GM04504 (cell line): ENCODE results near the gene RASL11A.
"Not testable (repeated sequence)": the region's sequence is repeated elsewhere in the genome, so short reads cannot be mapped to it uniquely, and the experiment has no call there.

Experiments
- DNase-seq: peaks from one replicate; pipeline ENCODE4 v3.0.0-alpha.2; 2012; ENCODE audit warnings: low read depth

The RASL11A gene

GRCh38 chr13:27269114-27269665 is 1.4 kb upstream of the RASL11A start:
- no peak for DNase-seq

DNA sequence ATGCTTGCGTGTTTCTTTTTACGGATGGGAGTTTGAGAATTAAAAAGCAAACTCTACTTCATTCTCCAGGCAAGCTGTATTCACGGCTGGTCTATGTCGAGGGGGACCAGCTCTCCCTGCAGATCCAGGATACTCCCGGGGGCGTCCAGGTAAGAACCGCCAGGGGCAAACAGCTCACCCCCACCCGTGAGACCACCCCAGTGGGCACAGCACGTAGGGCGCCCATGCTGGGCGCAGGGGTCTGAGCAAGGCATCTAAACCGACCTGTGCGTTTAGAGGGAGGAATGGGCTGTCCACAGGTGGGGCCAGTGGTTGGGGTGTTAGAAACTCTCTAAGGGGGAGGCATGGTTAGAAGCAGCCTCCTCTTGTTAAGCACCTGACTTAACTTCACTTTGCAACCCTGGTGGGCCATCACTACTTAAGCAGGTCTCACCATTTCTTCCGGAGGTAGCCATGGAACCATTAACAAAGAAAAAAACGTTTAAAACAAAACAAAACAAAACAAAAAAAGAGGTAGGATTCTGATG is 1.0 kb downstream of the RASL11A start:
- DNase-seq: no peak

DNA sequence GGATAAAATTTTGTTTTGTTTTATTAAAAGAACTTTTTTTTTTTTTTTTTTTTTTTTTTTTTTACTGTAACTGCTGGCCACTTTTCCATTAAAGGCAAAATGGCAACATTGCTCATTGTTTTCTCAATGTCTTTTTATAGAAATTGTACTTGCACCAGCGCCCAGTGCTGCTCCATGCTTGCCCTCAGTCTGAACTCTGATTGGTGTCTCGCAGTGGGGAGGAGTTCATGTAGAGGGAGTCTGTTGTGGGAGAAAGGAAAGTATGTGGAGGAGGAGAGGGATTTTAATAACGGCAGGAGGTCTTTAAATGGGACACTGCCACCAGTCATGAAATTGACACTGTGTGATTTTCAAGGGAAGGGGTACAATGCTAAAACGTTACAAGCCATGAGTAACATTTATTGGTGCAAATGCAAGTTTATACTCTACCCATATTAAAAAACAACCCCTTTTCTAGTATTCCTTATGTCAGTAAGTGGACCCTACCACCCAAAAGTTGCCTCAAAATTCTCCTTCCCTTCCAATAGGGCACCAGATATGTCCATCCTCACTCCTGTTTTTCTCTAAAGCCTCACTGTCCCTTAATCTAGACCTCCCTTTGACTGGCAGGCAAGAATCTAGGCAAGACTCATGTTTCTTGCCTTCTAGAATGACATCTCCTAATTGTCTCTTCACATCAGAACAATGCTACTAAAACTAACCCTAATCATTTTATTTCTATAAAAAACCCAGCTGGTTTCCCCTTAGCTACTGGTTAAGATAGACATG is 3.2 kb downstream of the RASL11A start:
- DNase-seq: no peak

DNA sequence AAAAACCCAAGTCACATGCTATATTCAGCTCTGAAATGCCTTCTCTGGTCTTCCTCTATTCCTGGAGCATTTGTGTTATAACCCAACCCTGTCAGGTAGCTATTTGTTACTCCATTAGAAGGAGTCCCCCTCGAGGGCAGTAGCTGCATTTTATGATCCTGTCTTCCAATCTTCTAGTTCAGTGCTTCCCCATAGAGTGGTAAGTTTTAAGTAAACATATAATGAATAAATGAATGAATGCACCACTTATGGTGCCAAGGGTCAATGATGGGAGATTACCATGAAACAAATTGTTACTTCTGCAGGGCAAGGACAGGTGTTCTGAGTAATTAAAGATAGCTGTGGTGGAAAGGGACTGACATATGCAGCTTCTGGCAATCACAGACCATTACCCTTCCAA is 4.0 kb downstream of the RASL11A start:
- DNase-seq: no peak

GRCh38 chr13:27276188-27276587 is 5.6 kb downstream of the RASL11A start:
- DNase-seq: peak; percentile 56

DNA sequence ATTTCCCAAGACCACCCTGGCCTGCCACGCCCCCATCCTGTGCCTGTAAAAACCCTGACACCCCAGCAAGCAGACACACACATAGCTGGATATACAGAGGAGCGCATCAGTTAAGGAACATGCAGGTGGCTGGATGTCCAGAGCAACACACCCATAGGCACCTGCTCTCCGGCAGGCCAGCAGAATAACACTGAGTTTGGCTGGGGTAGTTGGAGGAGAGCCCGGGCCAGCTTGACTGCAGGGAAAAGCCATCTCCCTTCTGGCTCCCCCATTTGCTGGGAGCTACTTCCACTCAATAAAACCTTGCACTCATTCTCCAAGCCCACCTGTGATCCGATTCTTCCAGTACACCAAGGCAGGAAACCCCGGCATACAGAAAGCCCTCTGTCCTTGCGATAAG is 8.9 kb downstream of the RASL11A start:
- DNase-seq: no peak

- DNase-seq: no peak
Observed at GRCh38 chr13:27280009-27280656, 9.5 kb downstream of the RASL11A start.

DNA sequence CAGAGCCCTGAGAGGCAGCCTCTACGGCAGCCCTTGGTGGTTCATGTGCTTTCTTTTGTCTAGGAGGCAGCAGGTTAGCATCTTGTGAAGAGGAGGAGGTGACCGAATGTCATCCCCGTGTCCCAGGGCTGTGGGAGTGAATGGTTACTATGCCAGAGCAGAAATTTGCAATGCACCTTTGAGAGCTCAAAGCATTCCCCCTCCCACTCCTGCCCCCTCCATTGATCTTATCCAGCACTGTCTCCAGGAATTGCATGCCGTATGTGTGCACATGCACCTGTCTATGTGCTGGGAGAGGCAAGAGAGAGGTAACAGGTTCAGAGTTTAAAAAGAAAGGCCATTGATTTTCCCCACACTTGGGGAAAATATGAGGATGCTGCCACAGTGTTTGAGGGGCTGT is 10.2 kb downstream of the RASL11A start:
- DNase-seq: no peak

- no peak for DNase-seq
Observed at GRCh38 chr13:27281420-27281819, 10.8 kb downstream of the RASL11A start.

DNA sequence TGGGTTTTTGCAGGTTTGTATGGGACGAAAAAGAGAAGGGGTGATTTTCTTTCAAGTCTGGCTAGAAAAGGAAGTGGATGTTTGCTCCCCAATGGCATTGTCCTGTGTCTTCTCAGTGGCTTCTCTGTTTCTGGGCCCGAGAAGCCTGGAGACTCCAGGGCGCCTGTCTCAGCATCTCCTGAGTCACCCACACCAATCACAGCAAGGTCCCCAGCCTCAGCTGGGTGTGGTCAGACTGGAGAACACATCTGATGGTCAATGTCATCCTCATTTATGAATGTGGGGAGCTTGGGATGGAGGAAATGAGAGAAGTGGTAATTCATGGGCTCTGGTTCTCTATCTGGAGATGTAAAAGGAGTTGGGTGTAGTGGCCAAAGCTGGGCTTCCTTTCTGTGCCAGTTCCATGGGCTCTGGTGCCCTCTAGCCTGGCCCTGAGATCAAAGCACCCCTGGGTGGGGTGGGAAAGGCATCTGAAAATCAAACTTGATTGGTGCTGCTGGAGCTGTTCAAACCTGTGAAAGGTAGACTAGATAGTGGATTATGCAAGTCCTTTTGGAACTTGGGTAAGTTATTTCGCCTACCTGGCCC is 13.4 kb downstream of the RASL11A start:
- DNase-seq: no peak

GRCh38 chr13:27288392-27288791 is 17.8 kb downstream of the RASL11A start:
- no peak for DNase-seq

DNA sequence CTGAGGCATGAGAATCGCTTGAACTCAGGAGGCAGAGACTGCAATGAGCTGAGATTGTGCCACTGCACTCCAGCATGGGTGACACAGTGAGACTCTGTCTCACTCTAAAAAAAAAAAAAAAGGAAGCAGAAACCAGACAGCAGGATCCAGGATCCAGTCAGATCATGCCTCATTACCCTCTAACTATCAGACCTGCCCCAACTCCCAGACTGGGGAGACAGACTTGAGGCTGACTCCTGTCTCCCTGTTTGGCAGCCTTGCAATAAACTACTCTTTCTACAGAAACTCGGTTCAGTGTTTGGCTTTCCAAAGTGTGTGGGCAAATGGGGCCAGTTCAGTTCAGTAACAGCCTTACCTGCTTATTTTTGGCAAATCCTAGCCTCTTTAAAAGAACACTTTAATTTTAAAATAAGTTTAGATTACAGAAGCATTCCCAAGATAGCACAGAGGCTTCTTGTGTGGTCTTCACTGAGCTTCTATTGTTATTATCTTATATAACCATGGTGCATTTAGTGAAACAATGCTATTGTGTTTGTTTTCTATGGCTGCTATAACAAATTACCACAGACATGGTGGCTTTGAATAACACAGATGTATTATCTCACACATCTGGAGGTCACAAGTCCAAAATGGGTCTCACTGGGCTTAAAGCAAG is 18.5 kb downstream of the RASL11A start:
- no peak for DNase-seq

- no peak for DNase-seq
Observed at GRCh38 chr13:27290715-27291114, 20.1 kb downstream of the RASL11A start.

DNA sequence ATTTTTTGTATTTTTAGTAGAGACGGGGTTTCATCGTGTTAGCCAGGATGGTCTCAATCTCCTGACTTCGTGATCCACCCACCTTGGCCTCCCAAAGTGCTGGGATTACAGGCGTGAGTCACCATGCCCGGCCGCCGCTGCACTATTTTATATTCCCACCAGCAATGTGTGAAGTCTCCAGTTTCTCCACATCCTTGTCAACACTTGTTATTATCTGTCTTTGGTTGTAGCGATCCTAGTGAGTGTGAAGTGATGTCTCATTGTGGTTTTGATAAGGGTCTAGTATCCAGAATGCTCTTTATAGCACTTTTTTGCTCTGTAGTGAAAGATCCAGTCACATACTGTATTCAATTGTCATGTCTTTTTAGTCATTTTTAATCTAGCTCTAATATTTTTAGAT is 21.3 kb downstream of the RASL11A start:
- DNase-seq: not testable (repeated sequence)

DNA sequence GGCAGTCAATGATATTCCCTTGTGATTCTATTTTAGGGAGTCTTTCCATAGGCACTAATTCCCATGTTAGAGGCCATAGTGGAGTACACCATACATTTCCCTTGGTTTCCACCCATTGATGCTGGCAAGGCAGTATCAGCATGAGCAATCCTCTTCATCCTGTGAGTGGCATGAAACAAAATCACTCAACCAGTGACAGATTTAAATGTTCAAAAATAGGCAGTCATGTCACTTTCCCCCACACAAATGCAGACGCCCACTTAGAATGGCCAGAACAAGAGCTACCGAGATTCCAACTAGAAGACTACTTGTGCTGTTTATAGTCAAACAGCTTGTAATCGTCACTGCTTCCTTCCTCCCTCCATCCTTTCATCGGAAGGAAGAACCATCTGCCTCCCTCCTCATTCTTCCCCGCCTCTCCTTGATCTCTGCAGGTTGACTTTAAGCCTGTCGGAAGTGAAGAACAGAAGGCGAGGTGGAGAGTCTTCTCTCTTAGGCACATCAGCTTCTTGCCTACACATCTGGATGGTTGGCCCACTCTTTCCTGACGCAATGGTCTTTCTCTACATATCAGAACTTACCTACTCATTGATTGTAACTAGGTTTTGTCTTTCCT is 22.6 kb downstream of the RASL11A start:
- DNase-seq: no peak

- DNase-seq: no peak
Observed at GRCh38 chr13:27293873-27294515, 23.4 kb downstream of the RASL11A start.

GRCh38 chr13:27295096-27295495 is 24.5 kb downstream of the RASL11A start:
- DNase-seq: no peak

DNA sequence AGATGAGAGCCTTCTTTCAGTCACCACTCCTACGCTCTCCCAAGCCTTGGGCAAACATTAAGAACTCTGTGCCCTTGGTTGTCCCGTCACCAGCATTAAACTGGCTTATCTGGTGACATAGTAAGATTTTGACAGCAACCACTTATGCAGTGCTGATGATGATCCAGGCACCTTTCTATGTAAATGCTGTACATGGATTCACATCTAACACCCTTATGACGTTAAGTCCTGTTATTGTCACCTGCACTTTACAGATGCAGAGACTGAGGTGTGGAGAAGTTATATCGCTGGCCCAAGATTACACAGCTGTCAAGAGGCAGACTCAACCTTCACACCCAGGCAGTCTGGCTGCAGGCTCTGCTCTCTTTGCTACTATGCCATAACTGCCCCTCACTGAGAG is 25.0 kb downstream of the RASL11A start:
- no peak for DNase-seq

DNA sequence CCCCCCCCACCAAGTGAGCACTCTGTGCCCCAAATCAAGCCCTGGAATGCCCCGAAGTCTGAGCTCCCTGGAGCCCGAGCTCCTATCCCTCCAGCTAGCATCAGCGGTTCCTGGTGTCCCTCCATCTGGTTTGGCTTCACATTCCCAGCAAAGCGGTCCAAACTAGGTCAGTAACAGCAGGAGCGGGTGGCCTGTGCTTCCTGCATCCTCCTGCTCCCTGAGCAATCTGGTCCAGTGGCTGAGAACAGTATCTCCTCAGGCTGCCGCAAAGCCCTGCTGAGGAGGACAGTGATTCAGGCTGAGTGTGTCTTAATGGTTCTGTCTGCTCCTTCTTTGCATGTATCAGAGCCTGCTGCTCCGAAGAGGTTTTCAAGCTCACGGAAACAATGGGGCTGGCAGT is 25.9 kb downstream of the RASL11A start:
- DNase-seq: no peak

DNA sequence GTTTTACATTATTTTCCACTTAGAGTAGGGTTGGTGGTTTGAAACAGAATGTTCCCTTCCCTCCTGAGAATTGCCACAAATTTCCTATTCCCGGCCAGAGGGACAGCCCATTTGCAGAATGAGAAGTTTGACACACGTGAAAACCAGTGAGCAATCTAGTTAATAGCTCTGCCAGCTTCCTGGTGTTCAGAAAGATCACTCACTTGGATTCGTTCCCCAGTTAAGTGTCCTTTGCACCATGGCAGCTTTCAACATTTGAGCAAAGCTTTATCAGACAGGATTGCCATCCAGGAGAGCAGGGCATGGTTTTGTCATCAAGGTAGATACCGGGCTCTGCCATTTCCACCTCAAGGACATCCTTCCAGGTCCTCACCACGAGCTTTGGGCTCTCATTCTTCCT is 28.2 kb downstream of the RASL11A start:
- DNase-seq: no peak

- DNase-seq: not testable (repeated sequence)
Observed at GRCh38 chr13:27300406-27300805, 29.8 kb downstream of the RASL11A start.
